Measurements from ENCODE around the gene TNIK.

The TNIK gene

DNA sequence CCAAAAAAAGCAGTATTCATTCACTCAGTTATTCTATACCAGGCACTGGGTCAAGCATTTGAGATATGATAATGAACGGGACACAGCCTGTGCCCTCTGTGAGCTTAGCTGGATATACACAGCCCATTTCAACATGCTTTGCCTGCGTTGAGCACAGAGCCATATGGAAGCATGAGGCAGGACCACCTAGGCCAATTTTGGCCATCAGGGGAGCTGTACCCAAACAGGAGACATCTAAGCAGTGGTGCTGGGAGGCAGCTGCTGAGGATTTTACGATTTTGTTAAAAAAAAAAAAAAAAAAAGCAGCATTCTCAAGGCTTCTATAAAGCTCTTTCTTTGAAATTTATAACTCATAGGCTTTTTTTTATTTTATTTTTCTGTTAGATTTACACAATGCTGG is 346.5 kb downstream of the TNIK start:
- no peak for DNase-seq

- DNase-seq: no peak
Observed at GRCh38 chr3:171110715-171111114, 349.5 kb downstream of the TNIK start.

DNA sequence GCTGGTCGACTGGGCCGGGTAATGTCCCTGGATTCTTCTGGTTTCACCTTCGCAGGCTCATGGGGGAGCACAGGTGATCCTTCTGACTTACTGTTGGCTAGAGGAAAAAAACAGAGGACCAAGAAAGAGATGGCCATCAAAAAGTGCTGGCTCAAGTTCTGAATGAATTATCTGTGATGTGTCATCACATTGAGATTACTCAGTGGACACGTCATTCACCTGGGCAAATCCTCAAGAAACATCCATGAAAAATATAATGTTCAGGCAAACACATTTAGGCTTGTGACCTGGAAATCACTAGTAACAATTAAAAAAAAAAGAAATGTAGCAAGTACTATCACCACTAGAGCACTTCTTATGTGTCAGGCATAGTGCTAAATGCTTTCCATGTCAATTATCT is 352.1 kb downstream of the TNIK start:
- no peak for DNase-seq

DNA sequence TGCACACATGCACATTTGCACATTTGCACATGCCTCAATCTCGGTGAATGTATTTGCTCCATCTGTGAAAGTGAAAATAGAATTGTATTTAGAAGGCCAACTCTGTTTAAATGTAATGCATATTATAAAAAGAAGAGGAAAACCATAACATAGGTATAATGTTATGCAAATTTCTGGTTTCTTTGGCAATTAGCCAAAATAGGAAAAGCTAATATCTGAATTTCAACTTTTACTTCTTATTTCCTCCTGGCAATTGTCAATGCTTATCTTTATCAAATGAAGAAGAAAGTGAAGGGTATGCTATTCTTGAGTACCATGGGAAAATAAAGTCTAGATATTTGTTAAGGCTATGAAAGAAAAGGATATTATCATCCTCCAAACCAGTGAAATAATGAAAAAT is 357.0 kb downstream of the TNIK start:
- no peak for DNase-seq

- DNase-seq: no peak
Observed at GRCh38 chr3:171101982-171102641, 358.1 kb downstream of the TNIK start.

DNA sequence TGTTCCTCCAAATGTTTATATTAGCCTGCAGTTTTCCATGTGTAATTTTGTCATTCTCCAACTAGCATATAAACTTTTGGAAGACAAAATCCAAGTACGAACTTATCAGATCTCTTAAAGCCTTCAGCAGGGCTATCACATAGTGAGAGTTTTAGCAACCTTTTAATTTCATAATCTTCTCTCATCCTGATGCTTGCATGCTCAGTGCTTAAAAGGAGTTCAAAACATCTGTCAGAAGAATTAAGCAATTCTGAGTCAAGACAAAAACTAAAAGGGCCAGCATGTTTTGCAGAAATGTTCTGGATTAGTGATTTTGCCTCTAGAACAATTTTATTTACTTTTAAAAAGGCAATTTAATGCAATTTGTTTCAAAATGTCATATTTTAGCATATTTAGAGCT is 360.3 kb downstream of the TNIK start:
- no peak for DNase-seq

- no peak for DNase-seq
Observed at GRCh38 chr3:171095063-171095462, 365.1 kb downstream of the TNIK start.

- no peak for DNase-seq
Observed at GRCh38 chr3:171094411-171094810, 365.8 kb downstream of the TNIK start.

- DNase-seq: no peak
Observed at GRCh38 chr3:171093462-171093861, 366.7 kb downstream of the TNIK start.

DNA sequence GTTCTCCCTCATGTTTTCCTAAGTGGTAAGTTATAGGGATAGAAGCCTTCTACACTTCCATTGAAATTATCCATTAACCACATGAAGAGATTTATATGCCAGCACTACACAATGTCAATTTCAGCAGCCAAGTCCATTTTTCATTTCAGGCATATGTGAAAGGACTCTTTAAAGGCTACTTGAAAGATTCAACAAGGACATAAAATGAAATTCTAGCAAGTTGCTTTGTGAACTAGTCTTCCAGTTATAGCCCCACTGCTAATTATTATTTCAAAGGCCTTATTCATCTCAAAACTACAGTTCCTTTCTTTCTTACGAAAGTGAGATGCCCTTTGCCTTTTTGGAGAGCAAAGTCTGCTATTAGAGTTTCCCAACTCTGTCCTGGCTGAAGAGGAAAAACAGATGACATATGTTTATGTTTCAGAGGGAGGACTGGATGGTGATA is 367.7 kb downstream of the TNIK start:
- no peak for DNase-seq

DNA sequence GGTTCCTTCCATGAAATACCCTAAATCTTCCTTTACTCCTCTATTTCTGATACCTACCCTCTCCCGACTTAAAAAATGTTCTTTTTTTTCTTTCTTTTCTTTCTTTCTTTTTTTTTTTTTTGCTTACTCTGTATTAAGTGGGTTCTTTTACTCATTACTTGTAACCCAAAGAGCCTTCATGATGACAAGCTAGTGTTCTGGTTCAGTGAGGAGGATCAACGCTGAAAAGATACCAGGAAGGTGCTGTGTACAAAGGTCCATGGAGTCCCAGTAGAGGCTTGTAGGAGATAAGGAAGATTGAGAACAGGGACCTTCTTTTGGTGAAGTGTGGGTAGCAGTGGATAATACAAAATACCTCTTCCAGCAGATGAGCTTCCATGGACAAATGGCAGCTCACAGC is 369.9 kb downstream of the TNIK start:
- DNase-seq: no peak

DNA sequence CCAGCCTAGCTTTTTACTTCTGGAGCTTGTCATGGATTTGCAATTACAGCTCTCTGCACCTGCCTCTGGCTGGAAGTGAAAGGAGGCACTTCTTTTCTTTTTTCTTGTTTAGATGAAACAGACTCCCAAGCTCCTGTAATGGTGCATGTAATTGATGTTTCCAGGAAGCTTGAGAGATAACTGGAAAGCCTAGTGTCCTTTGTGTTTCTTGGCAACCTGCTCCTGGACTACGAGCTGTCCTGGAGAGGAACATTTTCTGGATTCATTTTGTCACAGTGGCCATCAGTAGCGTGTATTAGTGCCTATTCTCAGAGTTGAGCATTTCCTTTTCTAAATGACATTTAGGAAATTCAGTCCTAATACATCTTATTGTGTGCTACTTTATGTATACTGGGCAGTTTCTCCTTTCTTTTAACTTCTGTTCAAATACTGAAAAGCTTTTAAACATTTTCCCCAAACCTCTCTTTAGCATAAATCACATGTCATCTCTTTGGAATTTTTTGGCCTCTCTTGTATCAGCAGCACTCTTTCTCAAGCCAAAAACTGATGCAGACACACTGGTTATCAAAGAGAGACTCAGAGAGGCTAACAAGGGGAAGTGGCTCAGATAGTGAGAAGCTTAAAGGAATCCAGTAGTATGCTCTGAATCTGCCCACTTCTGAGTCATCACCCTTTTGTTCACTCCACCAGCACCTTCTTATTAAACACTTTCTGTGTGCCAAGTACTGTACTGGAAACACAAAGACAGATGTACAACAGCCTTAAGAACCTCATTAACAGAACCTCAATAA is 371.0 kb downstream of the TNIK start:
- no peak for DNase-seq

DNA sequence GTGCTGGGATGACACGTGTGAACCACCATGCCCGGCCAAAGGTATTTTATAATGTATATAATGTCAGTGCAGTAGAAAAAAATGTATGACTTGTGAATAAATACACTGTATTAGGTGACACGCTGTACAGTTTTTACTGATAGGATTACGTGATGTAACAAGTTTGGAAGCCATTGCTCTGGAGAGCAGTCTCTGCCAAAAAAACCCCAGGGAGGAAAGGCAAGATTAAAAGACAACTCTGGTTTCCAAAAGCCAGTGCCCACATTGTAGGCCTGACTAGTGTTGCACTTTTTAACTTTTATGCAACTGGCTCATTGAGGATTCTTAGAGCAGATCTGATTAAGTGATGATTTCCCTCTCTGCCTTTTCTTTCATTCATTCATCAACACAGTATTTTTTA is 371.7 kb downstream of the TNIK start:
- no peak for DNase-seq

DNA sequence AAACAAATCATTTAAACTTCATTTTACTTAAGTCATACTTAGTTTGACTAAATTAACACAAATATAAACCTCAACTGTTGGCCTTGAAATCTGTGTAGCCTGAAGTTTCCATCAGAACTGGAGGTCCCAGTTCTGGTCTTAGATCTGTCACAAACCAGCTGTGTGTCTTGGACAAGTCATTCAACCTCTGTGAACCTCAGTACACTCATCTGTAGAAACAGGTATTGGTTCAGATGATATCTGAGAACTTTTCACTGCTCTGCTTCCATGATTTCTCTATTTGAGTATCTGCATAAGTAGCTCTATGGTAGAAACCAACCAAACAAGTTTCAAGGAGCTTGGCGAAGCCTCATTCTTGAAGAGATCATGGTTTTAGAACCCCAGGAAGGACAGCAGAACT is 373.3 kb downstream of the TNIK start:
- DNase-seq: no peak

GRCh38 chr3:171077261-171077660 is 382.9 kb downstream of the TNIK start:
- no peak for DNase-seq

GRCh38 chr3:171072432-171072831 is 387.8 kb downstream of the TNIK start:
- no peak for DNase-seq

DNA sequence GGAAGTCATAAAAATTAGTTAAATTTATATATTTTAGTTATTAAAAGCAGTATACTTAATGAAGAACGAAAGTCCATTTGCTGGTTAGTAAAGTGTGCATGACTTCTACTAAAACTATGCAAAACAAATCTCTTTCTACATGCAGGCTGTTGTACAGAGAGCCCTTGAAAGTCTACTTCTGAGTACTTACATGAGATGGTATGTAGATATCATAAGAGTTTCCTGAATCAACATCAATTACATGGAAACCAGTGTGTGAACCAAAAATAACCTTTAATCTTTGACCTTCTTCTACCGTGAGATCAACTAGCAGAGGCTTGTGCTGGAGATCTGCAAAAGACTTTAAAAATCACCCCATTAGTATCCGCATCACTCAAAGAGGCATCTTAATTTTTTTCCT is 391.5 kb downstream of the TNIK start:
- no peak for DNase-seq

GRCh38 chr3:171066206-171066605 is 394.0 kb downstream of the TNIK start:
- no peak for DNase-seq

- no peak for DNase-seq
Observed at GRCh38 chr3:171065732-171066131, 394.5 kb downstream of the TNIK start.

DNA sequence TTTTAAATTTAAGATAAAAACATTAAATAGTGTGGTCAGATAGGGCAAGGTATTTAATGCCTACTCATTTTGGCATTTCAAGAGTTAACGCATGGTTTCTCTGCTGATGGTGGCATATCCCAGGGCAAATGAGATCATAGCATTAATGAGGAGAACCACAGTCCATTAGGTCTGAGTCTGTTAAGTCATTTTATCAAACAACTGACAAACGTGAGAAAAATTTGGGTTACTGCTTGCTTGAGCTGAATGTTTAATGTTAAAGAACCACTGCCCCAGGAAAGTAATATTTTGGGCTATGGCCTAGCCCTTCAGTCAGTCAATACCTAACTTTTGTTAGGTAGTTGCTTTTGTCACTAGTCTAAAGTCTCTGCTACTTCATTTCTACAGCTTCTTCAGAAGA is 395.7 kb downstream of the TNIK start:
- no peak for DNase-seq

GRCh38 chr3:171061749-171062148 is 398.5 kb downstream of the TNIK start:
- DNase-seq: no peak

- no peak for DNase-seq
Observed at GRCh38 chr3:171059978-171060377, 400.2 kb downstream of the TNIK start.

DNA sequence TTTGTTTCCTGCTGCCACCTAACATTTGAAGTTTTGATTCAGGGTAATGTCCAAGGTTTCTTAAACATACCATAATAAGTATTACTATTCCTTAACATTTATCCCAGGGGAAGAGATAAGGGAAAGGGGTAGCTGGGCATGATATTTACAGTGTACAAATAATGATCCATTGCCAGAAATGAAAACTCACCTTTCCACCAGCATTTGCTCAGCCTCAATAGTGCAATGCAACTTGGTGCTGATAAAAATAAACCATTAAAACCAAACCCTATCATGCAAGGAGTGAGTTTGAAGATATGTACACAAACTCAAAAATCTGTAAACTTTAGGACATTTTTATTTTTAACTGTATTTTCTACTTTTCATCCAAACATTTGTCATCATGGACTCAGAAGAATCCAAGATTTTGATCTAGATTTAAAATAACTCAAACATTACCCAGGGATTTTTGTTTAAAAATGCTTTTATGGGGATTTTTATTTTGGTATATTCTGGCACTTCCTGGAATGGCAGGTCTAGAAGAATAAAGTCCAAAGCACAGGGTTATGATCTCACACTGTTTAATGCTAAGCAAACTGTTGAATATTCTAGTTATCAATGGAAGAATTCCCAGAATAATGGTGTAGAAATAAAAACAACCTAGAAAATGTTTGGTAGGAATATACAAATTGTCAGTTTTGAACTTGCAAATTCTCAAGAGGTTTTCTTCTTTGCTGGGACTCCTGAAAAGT is 401.2 kb downstream of the TNIK start:
- DNase-seq: no peak

DNA sequence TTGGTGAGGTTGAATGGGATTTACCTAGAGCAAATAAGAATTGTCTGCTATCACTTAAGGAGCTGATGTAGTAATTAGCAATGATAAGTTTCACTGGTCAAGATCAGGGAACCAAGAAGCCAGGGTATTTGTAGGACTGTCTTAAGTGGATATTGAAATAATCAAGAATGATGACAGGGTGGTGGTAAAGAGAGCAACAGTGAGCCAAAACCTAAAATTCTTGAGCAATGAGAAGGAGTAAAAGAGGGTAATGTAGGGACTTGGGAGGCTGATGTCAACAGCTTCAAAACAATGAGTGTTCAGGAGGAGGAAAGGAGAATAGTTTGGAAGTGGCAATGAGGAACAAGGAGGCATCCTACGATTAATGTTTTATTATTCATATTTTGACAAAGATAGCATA is 402.1 kb downstream of the TNIK start:
- no peak for DNase-seq
